ENCODE measurements around the gene WDR3.

DNA sequence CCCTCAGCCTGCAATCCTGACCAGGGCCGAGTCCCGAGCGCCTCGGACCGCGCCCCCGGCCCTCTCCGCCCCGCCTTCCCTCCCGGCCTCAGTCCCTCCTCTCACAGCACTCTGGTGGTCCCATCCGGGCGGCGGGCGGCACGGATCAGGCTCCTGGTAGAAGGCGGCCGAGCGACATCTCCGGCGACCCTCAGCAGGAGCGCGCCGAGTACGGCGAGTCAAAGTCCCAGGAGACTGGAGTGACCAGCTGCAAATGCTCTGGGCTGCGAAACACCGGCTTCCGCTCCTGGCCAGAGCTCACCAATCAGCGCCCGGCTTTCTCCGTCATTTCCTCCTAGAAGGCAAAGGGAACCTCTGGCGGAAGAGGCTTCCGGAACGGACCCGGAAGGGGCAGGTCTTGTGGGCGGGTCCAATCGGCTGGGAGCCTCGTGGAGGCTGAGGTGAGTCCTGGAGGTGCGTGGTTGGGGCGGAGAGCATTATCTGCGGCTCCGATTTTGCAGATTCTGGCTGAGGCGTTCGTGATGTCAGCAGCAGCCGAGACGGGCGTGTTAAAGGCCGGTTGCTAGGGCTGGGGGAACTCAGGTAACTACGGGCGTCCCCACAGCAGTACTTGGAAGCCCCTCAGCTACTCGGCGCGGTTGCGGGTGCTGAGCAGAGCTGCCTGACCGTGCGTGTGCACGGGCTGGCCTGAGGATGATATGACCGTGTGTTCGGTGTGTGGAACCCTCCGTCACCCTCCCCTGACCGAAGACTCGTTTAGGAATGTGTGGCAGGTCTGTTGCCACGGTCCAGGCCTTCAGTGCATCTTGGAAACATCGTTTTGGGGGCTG is at the start of gene WDR3, which contains the start of gene GDAP2:
- TF ChIP-seq, protein P1, sequence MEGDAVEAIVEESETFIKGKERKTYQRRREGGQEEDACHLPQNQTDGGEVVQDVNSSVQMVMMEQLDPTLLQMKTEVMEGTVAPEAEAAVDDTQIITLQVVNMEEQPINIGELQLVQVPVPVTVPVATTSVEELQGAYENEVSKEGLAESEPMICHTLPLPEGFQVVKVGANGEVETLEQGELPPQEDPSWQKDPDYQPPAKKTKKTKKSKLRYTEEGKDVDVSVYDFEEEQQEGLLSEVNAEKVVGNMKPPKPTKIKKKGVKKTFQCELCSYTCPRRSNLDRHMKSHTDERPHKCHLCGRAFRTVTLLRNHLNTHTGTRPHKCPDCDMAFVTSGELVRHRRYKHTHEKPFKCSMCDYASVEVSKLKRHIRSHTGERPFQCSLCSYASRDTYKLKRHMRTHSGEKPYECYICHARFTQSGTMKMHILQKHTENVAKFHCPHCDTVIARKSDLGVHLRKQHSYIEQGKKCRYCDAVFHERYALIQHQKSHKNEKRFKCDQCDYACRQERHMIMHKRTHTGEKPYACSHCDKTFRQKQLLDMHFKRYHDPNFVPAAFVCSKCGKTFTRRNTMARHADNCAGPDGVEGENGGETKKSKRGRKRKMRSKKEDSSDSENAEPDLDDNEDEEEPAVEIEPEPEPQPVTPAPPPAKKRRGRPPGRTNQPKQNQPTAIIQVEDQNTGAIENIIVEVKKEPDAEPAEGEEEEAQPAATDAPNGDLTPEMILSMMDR (IDR thresholded peaks at IDR 0.05): no peak
- TF ChIP-seq EZH2 (IDR thresholded peaks at IDR 0.05; ENCODE audit: borderline replicate concordance, insufficient read depth, low read depth, low read length, poor library complexity, severe bottlenecking): no peak
